Panc1 (cell line): ENCODE measurements around the gene THSD7B.

Experiments used
- POLR2AphosphoS5 ChIP-seq: IDR thresholded peaks from 2 replicates; pipeline ENCODE4 v1.6.1; 2012; ENCODE audit warnings: mild to moderate bottlenecking, low read depth, low read length, moderate library complexity
- SIN3A ChIP-seq: IDR thresholded peaks from 2 replicates; pipeline ENCODE4 v1.6.1; 2012; ENCODE audit warnings: low read depth, mild to moderate bottlenecking, low read length, moderate library complexity, borderline replicate concordance; ENCODE audit not compliant: insufficient read depth
- TCF7L2 ChIP-seq: IDR thresholded peaks from 2 replicates; pipeline ENCODE4 v1.6.1; 2011; ENCODE audit warnings: mild to moderate bottlenecking, low read depth, low read length, inconsistent platforms
- TF ChIP-seq, protein P1 (sequence below): fragments of 450-650 bp; IDR thresholded peaks from 2 replicates; pipeline ENCODE4 v1.5.1; 2017; ENCODE audit warnings: mild to moderate bottlenecking

DNA sequence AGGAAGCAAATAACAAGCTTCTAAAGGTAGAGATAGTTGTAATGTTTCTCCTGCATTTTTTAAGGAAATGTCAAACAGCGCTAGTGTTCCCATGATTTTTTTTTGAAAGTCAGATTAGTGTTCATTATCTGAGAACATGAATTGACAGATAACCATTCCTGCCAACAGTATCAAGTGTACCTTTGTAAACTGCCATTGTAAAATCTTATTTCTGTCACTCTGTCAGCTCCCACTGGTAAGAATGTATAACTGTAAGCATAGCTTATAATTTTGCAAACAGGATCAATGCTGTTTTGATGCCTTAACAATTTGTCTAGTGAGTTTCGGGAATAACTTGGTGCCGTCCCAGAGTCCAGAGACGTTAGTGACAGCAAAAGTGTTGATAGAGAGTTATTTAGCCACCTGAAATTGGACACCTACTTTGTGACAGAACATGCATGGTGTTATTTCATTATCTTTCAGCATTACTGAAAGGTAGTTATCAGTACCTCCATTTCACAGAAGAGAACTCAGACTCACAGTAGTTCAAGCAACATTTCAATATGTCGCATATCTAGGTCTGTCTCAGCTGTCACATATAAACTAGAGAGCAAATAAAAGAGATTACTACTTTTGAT, 221.4 kb downstream of the THSD7B start:
- no peak for TF ChIP-seq POLR2AphosphoS5
- TF ChIP-seq TCF7L2, result no peak
- TF ChIP-seq, protein P1, sequence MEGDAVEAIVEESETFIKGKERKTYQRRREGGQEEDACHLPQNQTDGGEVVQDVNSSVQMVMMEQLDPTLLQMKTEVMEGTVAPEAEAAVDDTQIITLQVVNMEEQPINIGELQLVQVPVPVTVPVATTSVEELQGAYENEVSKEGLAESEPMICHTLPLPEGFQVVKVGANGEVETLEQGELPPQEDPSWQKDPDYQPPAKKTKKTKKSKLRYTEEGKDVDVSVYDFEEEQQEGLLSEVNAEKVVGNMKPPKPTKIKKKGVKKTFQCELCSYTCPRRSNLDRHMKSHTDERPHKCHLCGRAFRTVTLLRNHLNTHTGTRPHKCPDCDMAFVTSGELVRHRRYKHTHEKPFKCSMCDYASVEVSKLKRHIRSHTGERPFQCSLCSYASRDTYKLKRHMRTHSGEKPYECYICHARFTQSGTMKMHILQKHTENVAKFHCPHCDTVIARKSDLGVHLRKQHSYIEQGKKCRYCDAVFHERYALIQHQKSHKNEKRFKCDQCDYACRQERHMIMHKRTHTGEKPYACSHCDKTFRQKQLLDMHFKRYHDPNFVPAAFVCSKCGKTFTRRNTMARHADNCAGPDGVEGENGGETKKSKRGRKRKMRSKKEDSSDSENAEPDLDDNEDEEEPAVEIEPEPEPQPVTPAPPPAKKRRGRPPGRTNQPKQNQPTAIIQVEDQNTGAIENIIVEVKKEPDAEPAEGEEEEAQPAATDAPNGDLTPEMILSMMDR, result no peak
- TF ChIP-seq SIN3A, result no peak
